ENCODE measurements around the gene FAM83D.

Gene FAM83D

GRCh38 chr20:38999965-39000910, 74.0 kb downstream of the FAM83D start:
- no peak for TF ChIP-seq CREB1 (IDR thresholded peaks at IDR 0.05; ENCODE audit: low read depth)
- no peak for TF ChIP-seq NFIC (IDR thresholded peaks at IDR 0.05)
- TF ChIP-seq YY1 (IDR thresholded peaks at IDR 0.05; ENCODE audit: low read depth), result no peak
- no peak for TF ChIP-seq ZBTB7A (IDR thresholded peaks at IDR 0.05; ENCODE audit: low read depth)
- TF ChIP-seq FOXM1 (IDR thresholded peaks at IDR 0.05; ENCODE audit: borderline replicate concordance, low read depth), result no peak
- no peak for TF ChIP-seq TCF12 (IDR thresholded peaks at IDR 0.05; ENCODE audit: low read depth)
- no peak for TF ChIP-seq RAD21 (IDR thresholded peaks at IDR 0.05; ENCODE audit: low read depth)
- no peak for TF ChIP-seq REST (IDR thresholded peaks at IDR 0.05; ENCODE audit: low read depth)
- TF ChIP-seq USF1 (IDR thresholded peaks at IDR 0.05), result no peak
- TF ChIP-seq EGR1 (IDR thresholded peaks at IDR 0.05), result no peak
- no peak for TF ChIP-seq TEAD4 (IDR thresholded peaks at IDR 0.05)
- no peak for TF ChIP-seq EP300 (IDR thresholded peaks at IDR 0.05; ENCODE audit: borderline replicate concordance)
- no peak for TF ChIP-seq TAF1 (IDR thresholded peaks at IDR 0.05; ENCODE audit: low read depth)
- no peak for TF ChIP-seq CEBPB (IDR thresholded peaks at IDR 0.05)
- no peak for TF ChIP-seq MAX (IDR thresholded peaks at IDR 0.05)

Data from Ishikawa (cell line).